Fibroblast of lung (primary cell): ENCODE data around the gene FEZ2. TPM values are rescaled to one million over a fixed set of nuclear protein-coding genes. Genes with fewer than 3 reads are reported as not detected.

Source experiments
- DNase-seq, 2 donors: peaks; one replicate each; pipeline versions ENCODE4 v3.0.0 to v3.0.0-alpha.2; 2010; ENCODE audit warnings: low read depth in 2 of 2
- H2AFZ ChIP-seq: 2 replicates; pipeline ENCODE4 v1.5.1; 2012; ENCODE audit warnings: low read length, control low read depth, inconsistent platforms
- H3K27ac ChIP-seq: 2 replicates; pipeline ENCODE4 v1.5.1; 2011; ENCODE audit warnings: low read length, control low read depth; ENCODE audit not compliant: insufficient read depth
- H3K27me3 ChIP-seq: 2 replicates; pipeline ENCODE4 v1.5.1; 2011; ENCODE audit warnings: mild to moderate bottlenecking, low read length; ENCODE audit not compliant: control insufficient read depth, insufficient read depth
- H3K36me3 ChIP-seq: 2 replicates; pipeline ENCODE4 v1.5.1; 2011; ENCODE audit warnings: low read length; ENCODE audit not compliant: control insufficient read depth, insufficient read depth
- H3K4me1 ChIP-seq: 2 replicates; pipeline ENCODE4 v1.5.1; 2011; ENCODE audit warnings: low read length; ENCODE audit not compliant: control insufficient read depth, insufficient read depth; ENCODE audit errors: extremely low read depth
- H3K4me2 ChIP-seq: 2 replicates; pipeline ENCODE4 v1.5.1; 2011; ENCODE audit warnings: low read length, control low read depth; ENCODE audit not compliant: insufficient read depth; ENCODE audit errors: extremely low read depth
- H3K4me3 ChIP-seq, 4 experiments: fragments of 200-600 bp in 1 of 4; sonication (generic) in 1 of 4; replicated peaks in 1 of 4; 2 replicates each; pipeline ENCODE4 v1.5.1; 2011 to 2016; ENCODE audit warnings: low read length in 4 of 4, low read depth in 3 of 4, mild to moderate bottlenecking in 3 of 4, control low read depth in 2 of 4, inconsistent platforms in 1 of 4, mixed read lengths in 1 of 4; ENCODE audit not compliant: insufficient read depth in 1 of 4; ENCODE audit errors: control extremely low read depth in 1 of 4
- H3K79me2 ChIP-seq: 2 replicates; pipeline ENCODE4 v1.5.1; 2012; ENCODE audit warnings: mild to moderate bottlenecking, low read length, inconsistent platforms; ENCODE audit not compliant: control insufficient read depth, insufficient read depth
- H3K9ac ChIP-seq: 2 replicates; pipeline ENCODE4 v1.5.1; 2011; ENCODE audit warnings: mild to moderate bottlenecking, low read length, control low read depth; ENCODE audit not compliant: insufficient read depth
- H3K9me3 ChIP-seq: 2 replicates; pipeline ENCODE4 v1.5.1; 2012; ENCODE audit warnings: low read depth, low read length; ENCODE audit not compliant: control insufficient read depth, insufficient read depth
- H4K20me1 ChIP-seq: 2 replicates; pipeline ENCODE4 v1.5.1; 2011; ENCODE audit warnings: low read length; ENCODE audit not compliant: control insufficient read depth, insufficient read depth; ENCODE audit errors: extremely low read depth
- CTCF ChIP-seq, 2 donors: IDR thresholded peaks in 1 of 2; conservative IDR thresholded peaks in 1 of 2; 1 replicate in 1 of 2; 2 replicates in 1 of 2; pipeline ENCODE4 v1.5.1; 2011 to 2012; ENCODE audit warnings: low read length in 2 of 2, control low read depth in 1 of 2, inconsistent platforms in 1 of 2, low read depth in 1 of 2, mild to moderate bottlenecking in 1 of 2
- EZH2 ChIP-seq: IDR thresholded peaks from 2 replicates; pipeline ENCODE4 v1.5.1; 2012; ENCODE audit warnings: low read length, control low read depth, mild to moderate bottlenecking; ENCODE audit errors: missing control alignments
- polyA plus RNA-seq, 2 donors: library from polyadenylated mRNA; depleted of rRNA in 1 of 2; stranded (reverse) in 1 of 2; unstranded in 1 of 2; fragments of >200 nt; gene quantifications; 2 replicates each; pipeline ENCODE4 v1.2.1, GENCODE V29; 2011 to 2012; ENCODE audit warnings: missing spikeins in 1 of 2
- total RNA-seq: library from RNA; depleted of rRNA; stranded (reverse); fragments of >200 nt; gene quantifications from 2 replicates; pipeline ENCODE4 v1.2.1, GENCODE V29; 2014

Gene FEZ2
- total and polyA plus RNA-seq, 2 donors (not counting 1 experiment from before 2014, with no cell fraction given): 64.7 to 86.9 TPM

DNA sequence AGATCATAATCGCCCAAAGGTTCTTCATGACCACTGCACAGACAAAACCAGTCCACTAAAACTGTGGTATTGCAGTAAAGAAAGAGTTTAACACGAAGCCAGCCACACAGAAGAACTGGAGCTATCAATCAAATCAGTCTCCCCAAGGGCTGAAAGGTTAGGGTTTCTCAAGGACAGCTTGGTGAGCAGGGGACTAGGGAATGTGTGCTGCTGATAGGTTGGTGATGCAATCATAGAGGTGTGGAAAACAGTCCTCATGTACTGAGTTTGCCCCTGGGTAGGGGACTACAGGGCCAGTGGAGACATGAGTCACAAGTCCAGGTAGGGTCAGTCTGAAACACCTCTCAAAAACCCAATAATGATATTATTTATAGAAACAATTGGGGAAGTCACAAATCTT, 27.3 kb upstream of the FEZ2 start:
- TF ChIP-seq CTCF (conservative IDR thresholded peaks at IDR 0.05 in 1 of 2, IDR thresholded peaks at IDR 0.05 in 1 of 2; ENCODE audit: low read depth in 1 of 2, low read length in 2 of 2) (no peak), EZH2 (no peak)

GRCh38 chr2:36620321-36620720, 22.4 kb upstream of the FEZ2 start:
- Histone ChIP-seq H3K9ac (no peak overlapping the region), H3K27ac (no peak overlapping the region), H3K79me2 (no peaks in the 10 kb centered on the region), H2AFZ (no peak overlapping the region), H3K4me2 (no peak overlapping the region), H3K4me3 (no peak overlapping the region), H3K9me3 (no peaks in the 10 kb centered on the region), H4K20me1 (no peaks in the 10 kb centered on the region), H3K36me3 (no peaks in the 10 kb centered on the region), H3K4me1 (no peaks in the 10 kb centered on the region), H3K27me3 (no peaks in the 10 kb centered on the region)
- DNase-seq: no peak
- TF ChIP-seq CTCF (conservative IDR thresholded peaks at IDR 0.05 in 1 of 2, IDR thresholded peaks at IDR 0.05 in 1 of 2; ENCODE audit: low read depth in 1 of 2, low read length in 2 of 2) (no peak), EZH2 (no peak)

More for the DNA sequence above, 27.3 kb upstream of the FEZ2 start:
- Histone ChIP-seq H3K9me3 (no peaks in the 10 kb centered on the region), H3K4me1 (no peaks in the 10 kb centered on the region), H3K27me3 (no peaks in the 10 kb centered on the region), H3K4me2 (no peak overlapping the region), H3K27ac (no peak overlapping the region), H3K79me2 (no peaks in the 10 kb centered on the region), H2AFZ (no peak overlapping the region), H3K9ac (no peak overlapping the region), H3K4me3 (no peak overlapping the region), H3K36me3 (no peaks in the 10 kb centered on the region), H4K20me1 (no peaks in the 10 kb centered on the region)
- DNase-seq: no peak

DNA sequence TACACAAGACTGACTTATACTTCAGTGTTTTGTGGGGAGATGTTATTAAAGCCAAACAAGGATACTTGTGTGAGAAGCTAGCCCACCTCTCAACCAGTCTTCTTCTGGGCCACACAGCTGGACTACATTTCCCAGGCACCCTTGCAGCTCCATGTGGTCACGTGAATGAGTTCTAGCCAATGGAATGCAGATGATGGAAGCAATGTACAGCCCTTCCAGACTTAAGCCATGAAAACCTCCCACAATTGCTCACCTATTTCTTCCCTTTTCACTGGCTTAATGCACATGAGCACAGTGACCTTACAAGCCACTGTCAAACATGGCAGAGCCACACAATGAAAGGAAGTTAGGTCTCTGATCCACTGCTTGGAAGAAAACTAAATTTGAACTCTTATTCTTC, 20.4 kb upstream of the FEZ2 start:
- DNase-seq: peak; percentile 74 to 76
- no peaks in the 10 kb centered on the region for H4K20me1 ChIP-seq
- H3K27ac ChIP-seq: no peak overlapping the region
- H3K9ac ChIP-seq: no peak overlapping the region
- no peaks in the 10 kb centered on the region for H3K36me3 ChIP-seq
- H3K9me3 ChIP-seq: no peaks in the 10 kb centered on the region
- TF ChIP-seq EZH2 (no peak), CTCF (conservative IDR thresholded peaks at IDR 0.05 in 1 of 2, IDR thresholded peaks at IDR 0.05 in 1 of 2; ENCODE audit: low read depth in 1 of 2, low read length in 2 of 2) (no peak)
- H3K4me2 ChIP-seq: no peak overlapping the region
- no peaks in the 10 kb centered on the region for H3K4me1 ChIP-seq
- H3K79me2 ChIP-seq: no peaks in the 10 kb centered on the region
- H3K4me3 ChIP-seq: no peak overlapping the region
- no peaks in the 10 kb centered on the region for H3K27me3 ChIP-seq
- H2AFZ ChIP-seq: no peak overlapping the region
